Measurements from ENCODE around the gene WASF3.

WASF3 gene

GRCh38 chr13:26673890-26674289 lies 116.4 kb downstream of the WASF3 start:
- no peaks in the 10 kb centered on the region for H3K79me2 ChIP-seq (ENCODE audit: control insufficient read depth, low read length)
- no peaks in the 10 kb centered on the region for H3K27me3 ChIP-seq (ENCODE audit: control insufficient read depth, low read length)
- H3K9me2 ChIP-seq (replicated peaks; ENCODE audit: control insufficient read depth, low read length): no peaks in the 10 kb centered on the region
- no peaks in the 10 kb centered on the region for H3K9me3 ChIP-seq (ENCODE audit: control insufficient read depth, insufficient read depth, low read length)
- H3K4me1 ChIP-seq (ENCODE audit: control insufficient read depth, low read length): peaks cover 14% of the 10 kb centered on the region
- H4K20me1 ChIP-seq (ENCODE audit: control insufficient read depth, insufficient read depth, low read depth, low read length): no peaks in the 10 kb centered on the region
- H3K4me2 ChIP-seq (ENCODE audit: low read length): no peak overlapping the region
- H3K4me3 ChIP-seq (ENCODE audit: low read length): no peak overlapping the region
- no peak overlapping the region for H3K27ac ChIP-seq (ENCODE audit: low read depth, low read length)
- TF ChIP-seq CTCF (IDR thresholded peaks at IDR 0.05; ENCODE audit: low read depth, low read length, poor library complexity, severe bottlenecking): no peak
- no peak for TF ChIP-seq EZH2phosphoT487 (IDR thresholded peaks at IDR 0.05; ENCODE audit: borderline replicate concordance, low read length)
- peaks cover 65% of the 10 kb centered on the region for H3K36me3 ChIP-seq (ENCODE audit: control insufficient read depth, low read length)
- H3F3A ChIP-seq (ENCODE audit: control insufficient read depth, insufficient read depth): no peaks in the 10 kb centered on the region

GRCh38 chr13:26677156-26677555 lies 119.7 kb downstream of the WASF3 start:
- TF ChIP-seq EZH2phosphoT487 (IDR thresholded peaks at IDR 0.05; ENCODE audit: borderline replicate concordance, low read length) (no peak), CTCF (IDR thresholded peaks at IDR 0.05; ENCODE audit: low read depth, low read length, poor library complexity, severe bottlenecking) (no peak)
- Histone ChIP-seq H4K20me1 (ENCODE audit: control insufficient read depth, insufficient read depth, low read depth, low read length) (no peaks in the 10 kb centered on the region), H3K4me3 (ENCODE audit: low read length) (no peak overlapping the region), H3F3A (ENCODE audit: control insufficient read depth, insufficient read depth) (no peaks in the 10 kb centered on the region), H3K9me3 (ENCODE audit: control insufficient read depth, insufficient read depth, low read length) (no peaks in the 10 kb centered on the region), H3K27ac (ENCODE audit: low read depth, low read length) (no peak overlapping the region), H3K4me1 (ENCODE audit: control insufficient read depth, low read length) (peaks cover 14% of the 10 kb centered on the region), H3K36me3 (ENCODE audit: control insufficient read depth, low read length) (peaks cover 86% of the 10 kb centered on the region), H3K9me2 (replicated peaks; ENCODE audit: control insufficient read depth, low read length) (no peaks in the 10 kb centered on the region), H3K27me3 (ENCODE audit: control insufficient read depth, low read length) (no peaks in the 10 kb centered on the region), H3K79me2 (ENCODE audit: control insufficient read depth, low read length) (no peaks in the 10 kb centered on the region), H3K4me2 (ENCODE audit: low read length) (peak overlapping the region; percentile 11; the same call in 1 of the 2 replicates)

GRCh38 chr13:26678330-26678729 lies 120.8 kb downstream of the WASF3 start:
- Histone ChIP-seq H3K9me3 (ENCODE audit: control insufficient read depth, insufficient read depth, low read length) (no peaks in the 10 kb centered on the region), H3K4me3 (ENCODE audit: low read length) (no peak overlapping the region), H3K79me2 (ENCODE audit: control insufficient read depth, low read length) (no peaks in the 10 kb centered on the region), H3F3A (ENCODE audit: control insufficient read depth, insufficient read depth) (no peaks in the 10 kb centered on the region), H3K27ac (ENCODE audit: low read depth, low read length) (no peak overlapping the region), H3K4me1 (ENCODE audit: control insufficient read depth, low read length) (peaks cover 14% of the 10 kb centered on the region), H3K27me3 (ENCODE audit: control insufficient read depth, low read length) (no peaks in the 10 kb centered on the region), H3K36me3 (ENCODE audit: control insufficient read depth, low read length) (peaks cover 86% of the 10 kb centered on the region), H3K9me2 (replicated peaks; ENCODE audit: control insufficient read depth, low read length) (no peaks in the 10 kb centered on the region), H3K4me2 (ENCODE audit: low read length) (no peak overlapping the region), H4K20me1 (ENCODE audit: control insufficient read depth, insufficient read depth, low read depth, low read length) (no peaks in the 10 kb centered on the region)
- TF ChIP-seq EZH2phosphoT487 (IDR thresholded peaks at IDR 0.05; ENCODE audit: borderline replicate concordance, low read length) (no peak), CTCF (IDR thresholded peaks at IDR 0.05; ENCODE audit: low read depth, low read length, poor library complexity, severe bottlenecking) (no peak)

- Histone ChIP-seq H3K27me3 (ENCODE audit: control insufficient read depth, low read length) (no peaks in the 10 kb centered on the region), H3K36me3 (ENCODE audit: control insufficient read depth, low read length) (peaks cover 87% of the 10 kb centered on the region), H3K27ac (ENCODE audit: low read depth, low read length) (no peak overlapping the region), H3K9me2 (replicated peaks; ENCODE audit: control insufficient read depth, low read length) (no peaks in the 10 kb centered on the region), H3K79me2 (ENCODE audit: control insufficient read depth, low read length) (no peaks in the 10 kb centered on the region), H3K4me3 (ENCODE audit: low read length) (no peak overlapping the region), H3K9me3 (ENCODE audit: control insufficient read depth, insufficient read depth, low read length) (no peaks in the 10 kb centered on the region), H3K4me2 (ENCODE audit: low read length) (no peak overlapping the region), H3K4me1 (ENCODE audit: control insufficient read depth, low read length) (peaks cover 14% of the 10 kb centered on the region), H3F3A (ENCODE audit: control insufficient read depth, insufficient read depth) (no peaks in the 10 kb centered on the region), H4K20me1 (ENCODE audit: control insufficient read depth, insufficient read depth, low read depth, low read length) (no peaks in the 10 kb centered on the region)
- TF ChIP-seq CTCF (IDR thresholded peaks at IDR 0.05; ENCODE audit: low read depth, low read length, poor library complexity, severe bottlenecking) (no peak), EZH2phosphoT487 (IDR thresholded peaks at IDR 0.05; ENCODE audit: borderline replicate concordance, low read length) (no peak)
These were observed 121.3 kb downstream of the WASF3 start for GRCh38 chr13:26678796-26679195.
